ENCODE results near the gene C16orf92.

C16orf92 gene

GRCh38 chr16:29990034-29990433, 33.0 kb upstream of the C16orf92 start:
- no peaks in the 10 kb centered on the region for H3K27me3 ChIP-seq (ENCODE audit: insufficient read depth, insufficient read length)
- H3K4me3 ChIP-seq (ENCODE audit: insufficient read length, low read depth) = no peak overlapping the region
- no peaks in the 10 kb centered on the region for H3K9me3 ChIP-seq (ENCODE audit: insufficient read depth, low read length)
- TF ChIP-seq YY1 (IDR thresholded peaks at IDR 0.05; ENCODE audit: insufficient read depth, insufficient read length) = no peak
- no peak for TF ChIP-seq SUZ12 (IDR thresholded peaks at IDR 0.05; ENCODE audit: extremely low read depth, insufficient read depth, insufficient read length)
- no peak for TF ChIP-seq ZNF274 (IDR thresholded peaks at IDR 0.05; ENCODE audit: low read depth, low read length)
- peaks cover 11% of the 10 kb centered on the region for H3K4me1 ChIP-seq (ENCODE audit: insufficient read depth, insufficient read length)
- H3K9ac ChIP-seq (ENCODE audit: insufficient read length, low read depth) = no peak overlapping the region
- H3K36me3 ChIP-seq (ENCODE audit: insufficient read depth, insufficient read length, low read length) = peaks cover 83% of the 10 kb centered on the region
- DNase-seq (ENCODE audit: low read depth, low spot score) = no peak

DNA sequence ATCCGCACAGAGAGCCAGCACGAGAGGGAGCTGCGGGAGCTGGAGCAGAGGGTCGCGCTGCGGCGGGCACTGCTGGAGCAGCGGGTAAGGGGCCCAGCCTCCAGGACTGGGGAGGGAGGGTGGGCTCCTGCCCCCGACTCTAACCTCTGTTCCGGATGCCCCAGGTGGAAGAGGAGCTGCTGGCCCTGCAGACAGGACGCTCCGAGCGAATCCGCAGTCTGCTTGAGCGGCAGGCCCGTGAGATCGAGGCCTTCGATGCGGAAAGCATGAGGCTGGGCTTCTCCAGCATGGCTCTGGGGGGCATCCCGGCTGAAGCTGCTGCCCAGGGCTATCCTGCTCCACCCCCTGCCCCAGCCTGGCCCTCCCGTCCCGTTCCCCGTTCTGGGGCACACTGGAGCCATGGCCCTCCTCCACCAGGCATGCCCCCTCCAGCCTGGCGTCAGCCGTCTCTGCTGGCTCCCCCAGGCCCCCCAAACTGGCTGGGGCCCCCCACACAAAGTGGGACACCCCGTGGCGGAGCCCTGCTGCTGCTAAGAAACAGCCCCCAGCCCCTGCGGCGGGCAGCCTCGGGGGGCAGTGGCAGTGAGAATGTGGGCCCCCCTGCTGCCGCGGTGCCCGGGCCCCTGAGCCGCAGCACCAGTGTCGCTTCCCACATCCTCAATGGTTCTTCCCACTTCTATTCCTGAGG, 32.0 kb upstream of the C16orf92 start:
- H3K27me3 ChIP-seq (ENCODE audit: insufficient read depth, insufficient read length) = no peaks in the 10 kb centered on the region
- DNase-seq (ENCODE audit: low read depth, low spot score) = no peak
- no peak overlapping the region for H3K9ac ChIP-seq (ENCODE audit: insufficient read length, low read depth)
- no peak for TF ChIP-seq SUZ12 (IDR thresholded peaks at IDR 0.05; ENCODE audit: extremely low read depth, insufficient read depth, insufficient read length)
- TF ChIP-seq ZNF274 (IDR thresholded peaks at IDR 0.05; ENCODE audit: low read depth, low read length) = no peak
- no peak for TF ChIP-seq YY1 (IDR thresholded peaks at IDR 0.05; ENCODE audit: insufficient read depth, insufficient read length)
- H3K9me3 ChIP-seq (ENCODE audit: insufficient read depth, low read length) = no peaks in the 10 kb centered on the region
- H3K4me1 ChIP-seq (ENCODE audit: insufficient read depth, insufficient read length) = peaks cover 11% of the 10 kb centered on the region
- no peak overlapping the region for H3K4me3 ChIP-seq (ENCODE audit: insufficient read length, low read depth)
- H3K36me3 ChIP-seq (ENCODE audit: insufficient read depth, insufficient read length, low read length) = peaks cover 73% of the 10 kb centered on the region

- TF ChIP-seq ZNF274 (IDR thresholded peaks at IDR 0.05; ENCODE audit: low read depth, low read length) (no peak), YY1 (IDR thresholded peaks at IDR 0.05; ENCODE audit: insufficient read depth, insufficient read length) (no peak), SUZ12 (IDR thresholded peaks at IDR 0.05; ENCODE audit: extremely low read depth, insufficient read depth, insufficient read length) (no peak)
- Histone ChIP-seq H3K4me3 (ENCODE audit: insufficient read length, low read depth) (no peak overlapping the region), H3K36me3 (ENCODE audit: insufficient read depth, insufficient read length, low read length) (peaks cover 68% of the 10 kb centered on the region), H3K9me3 (ENCODE audit: insufficient read depth, low read length) (no peaks in the 10 kb centered on the region), H3K9ac (ENCODE audit: insufficient read length, low read depth) (no peak overlapping the region), H3K4me1 (ENCODE audit: insufficient read depth, insufficient read length) (peaks cover 11% of the 10 kb centered on the region), H3K27me3 (ENCODE audit: insufficient read depth, insufficient read length) (no peaks in the 10 kb centered on the region)
- no peak for DNase-seq (ENCODE audit: low read depth, low spot score)
Observed at GRCh38 chr16:29991571-29991904, 31.5 kb upstream of the C16orf92 start.

GRCh38 chr16:29992344-29992967, 30.5 kb upstream of the C16orf92 start:
- no peaks in the 10 kb centered on the region for H3K27me3 ChIP-seq (ENCODE audit: insufficient read depth, insufficient read length)
- no peak overlapping the region for H3K9ac ChIP-seq (ENCODE audit: insufficient read length, low read depth)
- peaks cover 66% of the 10 kb centered on the region for H3K36me3 ChIP-seq (ENCODE audit: insufficient read depth, insufficient read length, low read length)
- DNase-seq (ENCODE audit: low read depth, low spot score) = no peak
- no peak overlapping the region for H3K4me3 ChIP-seq (ENCODE audit: insufficient read length, low read depth)
- TF ChIP-seq YY1 (IDR thresholded peaks at IDR 0.05; ENCODE audit: insufficient read depth, insufficient read length) (no peak), ZNF274 (IDR thresholded peaks at IDR 0.05; ENCODE audit: low read depth, low read length) (no peak), SUZ12 (IDR thresholded peaks at IDR 0.05; ENCODE audit: extremely low read depth, insufficient read depth, insufficient read length) (no peak)
- H3K4me1 ChIP-seq (ENCODE audit: insufficient read depth, insufficient read length) = peaks cover 14% of the 10 kb centered on the region
- H3K9me3 ChIP-seq (ENCODE audit: insufficient read depth, low read length) = no peaks in the 10 kb centered on the region

DNA sequence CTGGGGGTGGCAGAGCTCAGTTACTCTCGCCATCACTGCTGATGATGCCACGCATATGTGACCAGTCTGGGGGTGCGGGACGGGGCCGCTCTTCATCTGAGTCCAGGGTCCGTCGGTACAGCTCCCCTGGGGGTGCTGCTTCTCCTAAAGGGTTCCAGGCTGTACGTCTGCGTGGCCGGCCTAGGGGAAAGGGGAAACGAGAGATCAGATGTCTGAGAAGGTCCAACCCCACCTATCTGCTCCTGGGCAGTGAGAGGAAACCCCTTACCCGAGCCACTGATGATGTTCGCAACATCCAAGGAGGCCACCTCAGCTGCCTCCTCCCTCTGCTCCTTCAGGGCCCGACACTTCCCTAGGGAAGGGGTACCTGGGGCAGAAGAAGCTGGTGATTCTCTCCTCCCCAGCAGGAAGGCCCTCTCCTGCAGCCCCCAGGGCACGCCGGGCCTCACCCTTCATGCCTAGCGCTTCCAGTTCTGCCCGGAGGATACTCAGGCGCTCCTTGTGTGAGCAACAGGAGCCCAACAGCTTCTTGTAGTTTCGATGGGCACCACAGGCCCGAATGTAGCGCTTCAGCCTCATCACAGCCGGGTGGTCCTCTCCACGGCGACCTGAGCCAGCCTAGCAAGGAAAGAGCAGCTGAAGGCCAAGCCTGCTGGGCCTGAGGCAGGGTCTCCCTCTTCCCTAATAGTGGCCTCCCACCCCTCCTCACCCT, 29.7 kb upstream of the C16orf92 start:
- H3K27me3 ChIP-seq (ENCODE audit: insufficient read depth, insufficient read length) = no peaks in the 10 kb centered on the region
- peak overlapping the region; percentile 97 for H3K9ac ChIP-seq (ENCODE audit: insufficient read length, low read depth)
- no peak for DNase-seq (ENCODE audit: low read depth, low spot score)
- H3K4me1 ChIP-seq (ENCODE audit: insufficient read depth, insufficient read length) = peaks cover 14% of the 10 kb centered on the region
- peaks cover 65% of the 10 kb centered on the region for H3K36me3 ChIP-seq (ENCODE audit: insufficient read depth, insufficient read length, low read length)
- TF ChIP-seq YY1 (IDR thresholded peaks at IDR 0.05; ENCODE audit: insufficient read depth, insufficient read length) = no peak
- TF ChIP-seq ZNF274 (IDR thresholded peaks at IDR 0.05; ENCODE audit: low read depth, low read length) = no peak
- no peaks in the 10 kb centered on the region for H3K9me3 ChIP-seq (ENCODE audit: insufficient read depth, low read length)
- no peak overlapping the region for H3K4me3 ChIP-seq (ENCODE audit: insufficient read length, low read depth)

- no peak for DNase-seq (ENCODE audit: low read depth, low spot score)
- Histone ChIP-seq H3K27me3 (ENCODE audit: insufficient read depth, insufficient read length) (no peaks in the 10 kb centered on the region), H3K9ac (ENCODE audit: insufficient read length, low read depth) (peak overlapping the region; percentile 97), H3K4me1 (ENCODE audit: insufficient read depth, insufficient read length) (peaks cover 14% of the 10 kb centered on the region), H3K9me3 (ENCODE audit: insufficient read depth, low read length) (no peaks in the 10 kb centered on the region), H3K4me3 (ENCODE audit: insufficient read length, low read depth) (no peak overlapping the region), H3K36me3 (ENCODE audit: insufficient read depth, insufficient read length, low read length) (peaks cover 62% of the 10 kb centered on the region)
- TF ChIP-seq YY1 (IDR thresholded peaks at IDR 0.05; ENCODE audit: insufficient read depth, insufficient read length) (no peak), SUZ12 (IDR thresholded peaks at IDR 0.05; ENCODE audit: extremely low read depth, insufficient read depth, insufficient read length) (no peak), ZNF274 (IDR thresholded peaks at IDR 0.05; ENCODE audit: low read depth, low read length) (no peak)
Observed at GRCh38 chr16:29993903-29994599, 28.9 kb upstream of the C16orf92 start.
